Measurements from ENCODE around the gene FSHR. TPM values are rescaled to one million over a fixed set of nuclear protein-coding genes. Genes with fewer than 3 reads are reported as not detected.

Gene FSHR
- total RNA-seq, 1 experiment from 2014 or later = not detected

GRCh38 chr2:49164729-49165128 is 10.4 kb upstream of the FSHR start:
- BruUV-seq (replicated peaks) = no TSS peak
- no peaks in the 10 kb centered on the region for H3K36me3 Mint-ChIP-seq (ENCODE audit: insufficient read depth, unreplicated experiment)
- H3K4me1 Mint-ChIP-seq (ENCODE audit: insufficient read depth, unreplicated experiment) = no peaks in the 10 kb centered on the region
- no peak overlapping the region for H3K4me3 Mint-ChIP-seq (ENCODE audit: unreplicated experiment)
- peaks cover 18% of the 10 kb centered on the region for H3K9me3 Mint-ChIP-seq (ENCODE audit: unreplicated experiment)
- ChIA-PET POLR2A (no interaction called here), CTCF (interaction anchor here (0.7 kb wide), 1 partner anchor 30 kb away, joined by 3 read pairs; no protein-coding TSS in a partner anchor)
- H3K27ac Mint-ChIP-seq (ENCODE audit: low read depth, unreplicated experiment) = no peak overlapping the region
- H3K27me3 Mint-ChIP-seq (ENCODE audit: insufficient read depth, unreplicated experiment) = no peaks in the 10 kb centered on the region
- TF ChIP-seq, protein P1, sequence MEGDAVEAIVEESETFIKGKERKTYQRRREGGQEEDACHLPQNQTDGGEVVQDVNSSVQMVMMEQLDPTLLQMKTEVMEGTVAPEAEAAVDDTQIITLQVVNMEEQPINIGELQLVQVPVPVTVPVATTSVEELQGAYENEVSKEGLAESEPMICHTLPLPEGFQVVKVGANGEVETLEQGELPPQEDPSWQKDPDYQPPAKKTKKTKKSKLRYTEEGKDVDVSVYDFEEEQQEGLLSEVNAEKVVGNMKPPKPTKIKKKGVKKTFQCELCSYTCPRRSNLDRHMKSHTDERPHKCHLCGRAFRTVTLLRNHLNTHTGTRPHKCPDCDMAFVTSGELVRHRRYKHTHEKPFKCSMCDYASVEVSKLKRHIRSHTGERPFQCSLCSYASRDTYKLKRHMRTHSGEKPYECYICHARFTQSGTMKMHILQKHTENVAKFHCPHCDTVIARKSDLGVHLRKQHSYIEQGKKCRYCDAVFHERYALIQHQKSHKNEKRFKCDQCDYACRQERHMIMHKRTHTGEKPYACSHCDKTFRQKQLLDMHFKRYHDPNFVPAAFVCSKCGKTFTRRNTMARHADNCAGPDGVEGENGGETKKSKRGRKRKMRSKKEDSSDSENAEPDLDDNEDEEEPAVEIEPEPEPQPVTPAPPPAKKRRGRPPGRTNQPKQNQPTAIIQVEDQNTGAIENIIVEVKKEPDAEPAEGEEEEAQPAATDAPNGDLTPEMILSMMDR (IDR thresholded peaks at IDR 0.05; ENCODE audit: unreplicated experiment) = no peak
- intact Hi-C loops (cut with micrococcal nuclease) = no loop called here
- DNase-seq (ENCODE audit: unreplicated experiment) = no peak

- no peak for DNase-seq (ENCODE audit: unreplicated experiment)
- ChIA-PET POLR2A (no interaction called here), CTCF (interaction anchor here (0.6 to 0.9 kb wide), 2 partner anchors 11 to 595 kb away, joined by 3 to 4 read pairs; no protein-coding TSS in a partner anchor)
- Mint-ChIP-seq H3K36me3 (ENCODE audit: insufficient read depth, unreplicated experiment) (no peaks in the 10 kb centered on the region), H3K4me1 (ENCODE audit: insufficient read depth, unreplicated experiment) (no peaks in the 10 kb centered on the region), H3K27me3 (ENCODE audit: insufficient read depth, unreplicated experiment) (no peaks in the 10 kb centered on the region), H3K9me3 (ENCODE audit: unreplicated experiment) (peaks cover 13% of the 10 kb centered on the region), H3K4me3 (ENCODE audit: unreplicated experiment) (no peak overlapping the region), H3K27ac (ENCODE audit: low read depth, unreplicated experiment) (no peak overlapping the region)
- TF ChIP-seq, protein P1 (IDR thresholded peaks at IDR 0.05; ENCODE audit: unreplicated experiment) = no peak
- intact Hi-C loops (cut with micrococcal nuclease) = no loop called here
- no TSS peak for BruUV-seq (replicated peaks)
These were observed 7.8 kb upstream of the FSHR start for GRCh38 chr2:49162151-49162550.

GRCh38 chr2:49154891-49155290 is 576 bp upstream of the FSHR start:
- no TSS peak for BruUV-seq (replicated peaks)

GRCh38 chr2:49153252-49153651 is 1.1 kb downstream of the FSHR start:
- intact Hi-C loops (cut with micrococcal nuclease) = no loop called here
- ChIA-PET POLR2A (no interaction called here), CTCF (interaction anchor here (0.6 kb wide), 1 partner anchor 133 kb away, joined by 4 read pairs; no protein-coding TSS in a partner anchor)
- Mint-ChIP-seq H3K36me3 (ENCODE audit: insufficient read depth, unreplicated experiment) (no peaks in the 10 kb centered on the region), H3K4me3 (ENCODE audit: unreplicated experiment) (no peak overlapping the region), H3K27ac (ENCODE audit: low read depth, unreplicated experiment) (no peak overlapping the region), H3K9me3 (ENCODE audit: unreplicated experiment) (peaks cover 15% of the 10 kb centered on the region), H3K4me1 (ENCODE audit: insufficient read depth, unreplicated experiment) (no peaks in the 10 kb centered on the region), H3K27me3 (ENCODE audit: insufficient read depth, unreplicated experiment) (no peaks in the 10 kb centered on the region)
- TF ChIP-seq, protein P1 (IDR thresholded peaks at IDR 0.05; ENCODE audit: unreplicated experiment) = no peak
- no peak for DNase-seq (ENCODE audit: unreplicated experiment)
- BruUV-seq (replicated peaks) = no TSS peak

More at GRCh38 chr2:49154891-49155290, 576 bp upstream of the FSHR start:
- TF ChIP-seq, protein P1 (IDR thresholded peaks at IDR 0.05; ENCODE audit: unreplicated experiment) = no peak
- ChIA-PET POLR2A (no interaction called here), CTCF (no interaction called here)
- no peaks in the 10 kb centered on the region for H3K36me3 Mint-ChIP-seq (ENCODE audit: insufficient read depth, unreplicated experiment)
- no peaks in the 10 kb centered on the region for H3K4me1 Mint-ChIP-seq (ENCODE audit: insufficient read depth, unreplicated experiment)
- H3K4me3 Mint-ChIP-seq (ENCODE audit: unreplicated experiment) = no peak overlapping the region
- intact Hi-C loops (cut with micrococcal nuclease) = no loop called here
- DNase-seq (ENCODE audit: unreplicated experiment) = no peak
- H3K27me3 Mint-ChIP-seq (ENCODE audit: insufficient read depth, unreplicated experiment) = no peaks in the 10 kb centered on the region
- H3K27ac Mint-ChIP-seq (ENCODE audit: low read depth, unreplicated experiment) = no peak overlapping the region
- H3K9me3 Mint-ChIP-seq (ENCODE audit: unreplicated experiment) = peaks cover 15% of the 10 kb centered on the region

Data from MCF 10A (cell line).